Body of pancreas (tissue), 4 donors: ENCODE data around the gene LY6G6D. TPM values are rescaled to one million over a fixed set of nuclear protein-coding genes. Genes with fewer than 3 reads are reported as not detected.
A peak's percentile ranks its signal among the peaks of the same experiment; 100 is the strongest.

Source experiments
- ATAC-seq: fragments of 150-250 bp; one replicate; pipeline ENCODE4 v1.9.1; 2016
- DNase-seq, 4 donors: peaks; one replicate each; pipeline ENCODE4 v3.0.0-alpha.2; 2019
- H3K27ac ChIP-seq, 4 donors: fragments of 200-600 bp; sonication (generic); 1 replicate in 3 of 4; 2 replicates in 1 of 4; pipeline versions ENCODE4 v1.5.1 to v1.6.1; 2016 to 2019; ENCODE audit warnings: mild to moderate bottlenecking in 1 of 4, mixed read lengths in 1 of 4, moderate library complexity in 1 of 4
- H3K27me3 ChIP-seq, 2 donors: fragments of 200-600 bp; sonication (generic); one replicate each; pipeline ENCODE4 v1.6.0; 2016; ENCODE audit warnings: mild to moderate bottlenecking in 1 of 2
- H3K36me3 ChIP-seq, 2 donors: fragments of 200-600 bp; sonication (generic); replicated peaks in 1 of 2; 2 replicates each; pipeline ENCODE4 v1.5.1; 2016; ENCODE audit warnings: low read depth in 2 of 2; ENCODE audit not compliant: insufficient read depth in 1 of 2
- H3K4me1 ChIP-seq: fragments of 200-600 bp; sonication (generic); one replicate; pipeline ENCODE4 v1.6.0; 2016
- H3K4me3 ChIP-seq, 2 donors: fragments of 200-600 bp; sonication (generic); 1 replicate in 1 of 2; 2 replicates in 1 of 2; pipeline ENCODE4 v1.5.1; 2016 to 2019
- H3K9me3 ChIP-seq, 3 donors: fragments of 200-600 bp; sonication (generic); 1 replicate in 2 of 3; 2 replicates in 1 of 3; pipeline ENCODE4 v1.5.1; 2016
- CTCF ChIP-seq, 7 experiments: fragments of 450-650 bp in 4 of 7; fragments of 200-600 bp in 3 of 7; sonication (generic) in 3 of 7; IDR thresholded peaks; one replicate each; pipeline ENCODE4 v1.5.1; 2016 to 2019; ENCODE audit warnings: antibody characterized with exemption in 7 of 7
- POLR2A ChIP-seq, 3 donors: fragments of 450-650 bp; IDR thresholded peaks; one replicate each; pipeline ENCODE4 v1.6.1; 2016; ENCODE audit warnings: antibody characterized with exemption in 3 of 3, mild to moderate bottlenecking in 2 of 3
- WGBS, 2 donors: methylation state at CpG; one replicate each; pipeline ENCODE4 v1.1.5; 2017; 5-methylcytosine and 5-hydroxymethylcytosine counted together
- intact Hi-C: fragments of 100-400 bp; cut with DNase I; formaldehyde crosslinking; loops from one replicate; pipeline ENCODE4 v1.15.1; 2023
- total RNA-seq, 2 donors: library from RNA; depleted of rRNA; stranded (reverse); fragments of >200 nt; gene quantifications; one replicate each; pipeline ENCODE4 v1.1.0, GENCODE V29; 2016

The LY6G6D gene
- total RNA-seq, 2 donors from 2014 or later: not detected

GRCh38 chr6:31737991-31738979 is 23.1 kb downstream of the LY6G6D start:
- 0 to 3% methylated on average over 6 of the region's 6 CpGs for WGBS, 2 donors

DNA sequence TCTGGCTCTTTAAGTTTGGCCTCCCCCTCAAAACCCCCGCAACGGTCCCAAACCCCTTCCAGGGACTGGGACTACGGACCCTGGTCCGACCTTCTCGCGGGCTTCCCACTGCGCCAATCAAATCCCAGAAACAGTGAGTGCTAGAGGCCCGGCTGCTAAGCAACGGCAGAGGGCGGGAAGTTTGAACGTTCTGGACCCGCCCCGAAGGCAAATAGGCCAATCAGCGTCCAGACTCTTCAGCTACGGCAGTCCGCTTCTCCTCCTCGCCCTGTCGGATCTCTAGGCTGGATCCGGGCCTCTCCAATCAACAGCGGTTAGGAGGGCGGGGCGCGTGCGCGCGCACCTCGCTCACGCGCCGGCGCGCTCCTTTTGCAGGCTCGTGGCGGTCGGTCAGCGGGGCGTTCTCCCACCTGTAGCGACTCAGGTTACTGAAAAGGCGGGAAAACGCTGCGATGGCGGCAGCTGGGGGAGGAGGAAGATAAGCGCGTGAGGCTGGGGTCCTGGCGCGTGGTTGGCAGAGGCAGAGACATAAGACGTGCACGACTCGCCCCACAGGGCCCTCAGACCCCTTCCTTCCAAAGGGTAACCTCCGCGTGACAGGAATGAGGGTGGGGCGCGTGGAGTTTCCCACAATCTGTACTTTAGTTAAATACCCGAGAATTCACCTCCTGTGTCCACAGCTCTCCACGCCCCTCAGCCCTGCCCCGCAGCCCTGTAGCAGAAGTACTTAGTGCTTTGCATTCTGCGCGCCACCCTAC is 24.7 kb downstream of the LY6G6D start, which contains the start of gene MSH5:
Gene MSH5, plus strand, starts transcription at position 367 of the 758 bp plus-strand sequence. CDS start 462 bp downstream, outside the sequence.
- TF ChIP-seq POLR2A (IDR thresholded peaks at IDR 0.05) (peak in 2 of 3 donors; percentile 58 to 67), CTCF (IDR thresholded peaks at IDR 0.05) (no peak)
- DNase-seq: peak; percentile 98 to 99 (median 99)
- Histone ChIP-seq H3K27ac (peak within 1 kb of the TSS; percentile 35 to 91 (median 88)), H3K4me1 (peaks cover 45% of the 10 kb centered on the region), H3K9me3 (no peaks in the 10 kb centered on the region), H3K27me3 (no peaks in the 10 kb centered on the region), H3K36me3 (no peaks in the 10 kb centered on the region), H3K4me3 (peak within 1 kb of the TSS; percentile 26 to 62)
- peak; percentile 94 for ATAC-seq
- 0% methylated on average over 13 to 58 of the region's 58 CpGs for WGBS, 2 donors
- intact Hi-C loops: no loop called here

More at GRCh38 chr6:31737991-31738979, 23.1 kb downstream of the LY6G6D start:
- ATAC-seq (peak; percentile 12), DNase-seq (peak; percentile 62 to 84 (median 82))
- Histone ChIP-seq H3K27ac (peak overlapping the region; percentile 68 to 91 (median 88)), H3K4me3 (no peak overlapping the region), H3K9me3 (no peaks in the 10 kb centered on the region), H3K36me3 (peaks cover 0 to 2% of the 10 kb centered on the region in 2 donors), H3K27me3 (no peaks in the 10 kb centered on the region), H3K4me1 (peaks cover 58% of the 10 kb centered on the region)
- intact Hi-C loops: no loop called here
- peak in 4 of 7 experiments; percentile 25 to 47 (median 44) for TF ChIP-seq CTCF (IDR thresholded peaks at IDR 0.05)
- TF ChIP-seq POLR2A (IDR thresholded peaks at IDR 0.05): peak in 1 of 3 donors; percentile 43

- WGBS, 2 donors: 20 to 22% methylated on average over 29 of the region's 29 CpGs
- no peak for TF ChIP-seq POLR2A (IDR thresholded peaks at IDR 0.05)
- no peak for TF ChIP-seq CTCF (IDR thresholded peaks at IDR 0.05)
- DNase-seq (no peak), ATAC-seq (no peak)
- H3K27me3 ChIP-seq: no peaks in the 10 kb centered on the region
- H3K9me3 ChIP-seq: no peaks in the 10 kb centered on the region
- peaks cover 38% of the 10 kb centered on the region for H3K4me1 ChIP-seq
- peak overlapping the region in 3 of 4 donors; percentile 86 to 91 (median 90) for H3K27ac ChIP-seq
- peak overlapping the region; percentile 26 to 62 for H3K4me3 ChIP-seq
- intact Hi-C loops: no loop called here
- no peaks in the 10 kb centered on the region for H3K36me3 ChIP-seq
Observed at GRCh38 chr6:31740397-31741223, 25.5 kb downstream of the LY6G6D start.

GRCh38 chr6:31741815-31742214 is 26.7 kb downstream of the LY6G6D start:
- H3K4me3 ChIP-seq: no peak overlapping the region
- ATAC-seq (no peak), DNase-seq (no peak)
- no peak overlapping the region for H3K27ac ChIP-seq
- no peaks in the 10 kb centered on the region for H3K9me3 ChIP-seq
- TF ChIP-seq CTCF (IDR thresholded peaks at IDR 0.05): no peak
- no peak for TF ChIP-seq POLR2A (IDR thresholded peaks at IDR 0.05)
- no peaks in the 10 kb centered on the region for H3K36me3 ChIP-seq
- WGBS, 2 donors: 50 to 76% methylated on average over 2 of the region's 2 CpGs
- intact Hi-C loops: no loop called here
- H3K4me1 ChIP-seq: peaks cover 33% of the 10 kb centered on the region
- H3K27me3 ChIP-seq: no peaks in the 10 kb centered on the region
